A549 (cell line): ENCODE data around the gene ASNSD1. TPM values are rescaled to one million over a fixed set of nuclear protein-coding genes. Genes with fewer than 3 reads are reported as not detected.

Experiments used
- ATAC-seq, 2 experiments: fragments of 200-7000 bp in 1 of 2; fragments of >200 bp in 1 of 2; cut with Nextera tagmentation in 1 of 2; cut with Tn5 transposase in 1 of 2; 3 replicates each; pipeline versions ENCODE4 v1.8.0 to v1.9.1; 2018 to 2020; ENCODE audit warnings: mild to moderate bottlenecking in 1 of 2, moderate library complexity in 1 of 2
- CTCF ChIA-PET: fragments of 300-600 bp; sonication (Branson Sonifier 250); formaldehyde crosslinking; extraction: SDS; loops from one replicate; lab custom pipeline; 2021; ENCODE audit warnings: antibody characterized with exemption, inconsistent platforms; lab: Yijun Ruan, JAX
- POLR2A ChIA-PET: fragments of 350-600 bp; formaldehyde crosslinking; extraction: SDS; loops from one replicate; lab custom pipeline; 2021; ENCODE audit warnings: antibody characterized with exemption, inconsistent platforms; lab: Yijun Ruan, JAX
- DNase-seq, 2 experiments: peaks; one replicate each; pipeline versions ENCODE4 v3.0.0 to v3.0.0-alpha.2; 2011 to 2016; ENCODE audit warnings: low read depth in 1 of 2, low spot score in 1 of 2
- FAIRE-seq: peaks from 2 replicates; lab custom pipeline; 2011; peaks lifted over from hg19 to GRCh38; lab: Jason Lieb, UNC
- H3K27ac ChIP-seq, 2 experiments: fragments of >200 bp; sonication (Bioruptor Twin); formaldehyde crosslinking; 3 replicates each; pipeline ENCODE4 v1.5.1; 2016 to 2017
- H3K4me1 ChIP-seq: fragments of >200 bp; sonication (Bioruptor Twin); formaldehyde crosslinking; 3 replicates; pipeline ENCODE4 v1.6.1; 2016
- H3K4me2 ChIP-seq: fragments of >200 bp; sonication (Bioruptor Twin); formaldehyde crosslinking; 3 replicates; pipeline ENCODE4 v1.6.1; 2016
- H3K4me3 ChIP-seq: fragments of >200 bp; sonication (Bioruptor Twin); formaldehyde crosslinking; 3 replicates; pipeline ENCODE4 v1.5.1; 2016
- H3K9me3 ChIP-seq: fragments of >200 bp; sonication (Bioruptor Twin); formaldehyde crosslinking; 3 replicates; pipeline ENCODE4 v1.6.1; 2016
- CTCF ChIP-seq: fragments of >200 bp; sonication (Bioruptor Twin); formaldehyde crosslinking; IDR thresholded peaks from 3 replicates; pipeline ENCODE4 v1.5.1; 2016
- EHF ChIP-seq: fragments of 250-450 bp; sonication (Bioruptor Pico); IDR thresholded peaks from 2 replicates; pipeline ENCODE4 v1.5.0; 2020; ENCODE audit warnings: mild to moderate bottlenecking
- ELK1 ChIP-seq: fragments of 150-350 bp; IDR thresholded peaks from 2 replicates; pipeline ENCODE4 v1.6.1; 2014; ENCODE audit warnings: low read depth, mild to moderate bottlenecking, low read length
- FOSB ChIP-seq: fragments of 250-450 bp; sonication (Bioruptor Pico); IDR thresholded peaks from 2 replicates; pipeline ENCODE4 v1.5.0; 2020; ENCODE audit warnings: mild to moderate bottlenecking, moderate library complexity
- FOXS1 ChIP-seq: fragments of 250-450 bp; sonication (Bioruptor Pico); IDR thresholded peaks from 2 replicates; pipeline ENCODE4 v1.5.0; 2020; ENCODE audit warnings: mild to moderate bottlenecking, moderate library complexity
- HDAC2 ChIP-seq: fragments of 200-600 bp; sonication (generic); IDR thresholded peaks from 2 replicates; pipeline ENCODE4 v1.6.1; 2016
- HEYL ChIP-seq: fragments of 250-450 bp; sonication (Bioruptor Pico); IDR thresholded peaks from 2 replicates; pipeline ENCODE4 v1.8.0; 2021; ENCODE audit warnings: mild to moderate bottlenecking, moderate library complexity
- RAD21 ChIP-seq, 2 experiments: fragments of >200 bp in 1 of 2; sonication (Bioruptor Twin) in 1 of 2; formaldehyde crosslinking in 1 of 2; IDR thresholded peaks in 1 of 2; conservative IDR thresholded peaks in 1 of 2; 2 replicates in 1 of 2; 3 replicates in 1 of 2; pipeline ENCODE4 v1.6.1; 2012 to 2018; ENCODE audit warnings: inconsistent platforms in 1 of 2
- WGBS: methylation state at CpG from one replicate; pipeline ENCODE4 v1.1.6; 2017; ENCODE audit errors: missing lambda C conversion rate; 5-methylcytosine and 5-hydroxymethylcytosine counted together
- polyA plus RNA-seq, 4 experiments: library from polyadenylated mRNA; depleted of rRNA in 3 of 4; stranded (reverse); fragments of >200 nt; fragmentation: RNase III in 1 of 4; extraction: RNeasy Plus Mini Kit Qiagen cat#74134 plus additional on column Dnase treatment in 1 of 4; gene quantifications; 2 replicates in 3 of 4; 3 replicates in 1 of 4; pipeline ENCODE4 v1.2.3, GENCODE V29; 2011 to 2017

Gene ASNSD1
- polyA plus RNA-seq, 2 of the 4 experiments (the other 2 are of a cell fraction), result 45.9 to 69.0 TPM

- FAIRE-seq, result no peak
- no peak overlapping the region for H3K4me3 ChIP-seq
- no peak for ATAC-seq
- DNase-seq, result no peak
- H3K4me2 ChIP-seq, result no peak overlapping the region
- ChIA-PET CTCF (no interaction called here), POLR2A (no interaction called here)
- H3K27ac ChIP-seq, result no peak overlapping the region
- no peaks in the 10 kb centered on the region for H3K9me3 ChIP-seq
- TF ChIP-seq HDAC2 (no peak), RAD21 (conservative IDR thresholded peaks at IDR 0.05 in 1 of 2, IDR thresholded peaks at IDR 0.05 in 1 of 2) (no peak), CTCF (no peak), FOXS1 (CRISPR knock-in tag) (no peak), EHF (CRISPR knock-in tag) (no peak), FOSB (CRISPR knock-in tag) (no peak), ELK1 (no peak), HEYL (CRISPR knock-in tag) (no peak)
- no peaks in the 10 kb centered on the region for H3K4me1 ChIP-seq
- WGBS, result 89% methylated on average over 4 of the region's 4 CpGs
Measured at GRCh38 chr2:189719571-189719970, 58.3 kb downstream of the ASNSD1 start.

Other genes starting within 250 kb of the ASNSD1 start
- gene WDR75, start 220.0 kb upstream of the ASNSD1 start, polyA plus RNA-seq (2011; rRNA removed), result 122 and 152 TPM in 2 replicates
- 53.5 to 65.5 TPM (median 53.6 TPM) in 3 replicates for gene WDR75, start 220.0 kb upstream of the ASNSD1 start, polyA plus RNA-seq (2017; fragmentation: RNase III; extraction: RNeasy Plus Mini Kit Qiagen cat#74134 plus additional on column Dnase treatment)
- 12.3 and 25.0 TPM in 2 replicates for gene SLC40A1, start 80.7 kb upstream of the ASNSD1 start, polyA plus RNA-seq (2011; rRNA removed)
- 6.8 to 9.2 TPM (median 8.2 TPM) in 3 replicates for gene SLC40A1, start 80.7 kb upstream of the ASNSD1 start, polyA plus RNA-seq (2017; fragmentation: RNase III; extraction: RNeasy Plus Mini Kit Qiagen cat#74134 plus additional on column Dnase treatment)
- gene ANKAR, start 13.2 kb downstream of the ASNSD1 start, polyA plus RNA-seq (2011; rRNA removed), result 3.1 and 4.8 TPM in 2 replicates
- gene ANKAR, start 13.2 kb downstream of the ASNSD1 start, polyA plus RNA-seq (2017; fragmentation: RNase III; extraction: RNeasy Plus Mini Kit Qiagen cat#74134 plus additional on column Dnase treatment), result 1.7 to 2.3 TPM (median 2.2 TPM) in 3 replicates
- gene OSGEPL1, start 101.3 kb downstream of the ASNSD1 start, polyA plus RNA-seq (2011; rRNA removed), result 13.3 and 14.4 TPM in 2 replicates
- 8.2 to 9.0 TPM (median 8.6 TPM) in 3 replicates for gene OSGEPL1, start 101.3 kb downstream of the ASNSD1 start, polyA plus RNA-seq (2017; fragmentation: RNase III; extraction: RNeasy Plus Mini Kit Qiagen cat#74134 plus additional on column Dnase treatment)
- gene ORMDL1, start 122.9 kb downstream of the ASNSD1 start, polyA plus RNA-seq (2011; rRNA removed), result 100 and 106 TPM in 2 replicates
- 50.3 to 53.1 TPM (median 51.5 TPM) in 3 replicates for gene ORMDL1, start 122.9 kb downstream of the ASNSD1 start, polyA plus RNA-seq (2017; fragmentation: RNase III; extraction: RNeasy Plus Mini Kit Qiagen cat#74134 plus additional on column Dnase treatment)
- gene PMS1, start 123.0 kb downstream of the ASNSD1 start, polyA plus RNA-seq (2011; rRNA removed), result 21.2 and 28.9 TPM in 2 replicates
- gene PMS1, start 123.0 kb downstream of the ASNSD1 start, polyA plus RNA-seq (2017; fragmentation: RNase III; extraction: RNeasy Plus Mini Kit Qiagen cat#74134 plus additional on column Dnase treatment), result 15.3 to 16.1 TPM (median 15.9 TPM) in 3 replicates